ENCODE data around the gene NTRK2.

DNA sequence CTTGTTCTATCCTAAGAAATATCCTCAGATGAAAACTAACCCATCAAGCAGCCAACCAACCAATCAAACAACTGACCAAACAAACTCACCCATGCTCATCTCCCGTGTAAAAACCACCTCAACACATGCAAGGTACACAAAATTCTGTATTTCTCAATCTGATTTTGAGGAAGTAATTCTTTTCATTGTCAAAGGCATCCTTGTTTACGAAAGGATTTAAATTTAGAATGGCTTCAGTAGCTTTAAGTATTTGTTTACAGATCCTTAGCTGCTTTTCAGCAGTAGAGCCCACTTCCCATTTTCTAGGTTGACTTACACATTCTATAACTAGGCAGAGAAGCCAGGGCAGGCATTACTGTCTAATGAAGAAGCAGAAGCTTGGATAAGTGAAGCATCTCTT lies 78.6 kb downstream of the NTRK2 start:
- TF ChIP-seq POLR2A (IDR thresholded peaks at IDR 0.05), result no peak
- TF ChIP-seq, protein P1, sequence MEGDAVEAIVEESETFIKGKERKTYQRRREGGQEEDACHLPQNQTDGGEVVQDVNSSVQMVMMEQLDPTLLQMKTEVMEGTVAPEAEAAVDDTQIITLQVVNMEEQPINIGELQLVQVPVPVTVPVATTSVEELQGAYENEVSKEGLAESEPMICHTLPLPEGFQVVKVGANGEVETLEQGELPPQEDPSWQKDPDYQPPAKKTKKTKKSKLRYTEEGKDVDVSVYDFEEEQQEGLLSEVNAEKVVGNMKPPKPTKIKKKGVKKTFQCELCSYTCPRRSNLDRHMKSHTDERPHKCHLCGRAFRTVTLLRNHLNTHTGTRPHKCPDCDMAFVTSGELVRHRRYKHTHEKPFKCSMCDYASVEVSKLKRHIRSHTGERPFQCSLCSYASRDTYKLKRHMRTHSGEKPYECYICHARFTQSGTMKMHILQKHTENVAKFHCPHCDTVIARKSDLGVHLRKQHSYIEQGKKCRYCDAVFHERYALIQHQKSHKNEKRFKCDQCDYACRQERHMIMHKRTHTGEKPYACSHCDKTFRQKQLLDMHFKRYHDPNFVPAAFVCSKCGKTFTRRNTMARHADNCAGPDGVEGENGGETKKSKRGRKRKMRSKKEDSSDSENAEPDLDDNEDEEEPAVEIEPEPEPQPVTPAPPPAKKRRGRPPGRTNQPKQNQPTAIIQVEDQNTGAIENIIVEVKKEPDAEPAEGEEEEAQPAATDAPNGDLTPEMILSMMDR (IDR thresholded peaks at IDR 0.05), result no peak
